ENCODE data around the gene CREB5.

GRCh38 chr7:28718545-28718944 lies 306.2 kb downstream of the CREB5 start:
- no peak for TF ChIP-seq CTCF (IDR thresholded peaks at IDR 0.05)
- TF ChIP-seq POLR2A (IDR thresholded peaks at IDR 0.05) = no peak
